ENCODE data around the gene HOXA3.

The HOXA3 gene

DNA sequence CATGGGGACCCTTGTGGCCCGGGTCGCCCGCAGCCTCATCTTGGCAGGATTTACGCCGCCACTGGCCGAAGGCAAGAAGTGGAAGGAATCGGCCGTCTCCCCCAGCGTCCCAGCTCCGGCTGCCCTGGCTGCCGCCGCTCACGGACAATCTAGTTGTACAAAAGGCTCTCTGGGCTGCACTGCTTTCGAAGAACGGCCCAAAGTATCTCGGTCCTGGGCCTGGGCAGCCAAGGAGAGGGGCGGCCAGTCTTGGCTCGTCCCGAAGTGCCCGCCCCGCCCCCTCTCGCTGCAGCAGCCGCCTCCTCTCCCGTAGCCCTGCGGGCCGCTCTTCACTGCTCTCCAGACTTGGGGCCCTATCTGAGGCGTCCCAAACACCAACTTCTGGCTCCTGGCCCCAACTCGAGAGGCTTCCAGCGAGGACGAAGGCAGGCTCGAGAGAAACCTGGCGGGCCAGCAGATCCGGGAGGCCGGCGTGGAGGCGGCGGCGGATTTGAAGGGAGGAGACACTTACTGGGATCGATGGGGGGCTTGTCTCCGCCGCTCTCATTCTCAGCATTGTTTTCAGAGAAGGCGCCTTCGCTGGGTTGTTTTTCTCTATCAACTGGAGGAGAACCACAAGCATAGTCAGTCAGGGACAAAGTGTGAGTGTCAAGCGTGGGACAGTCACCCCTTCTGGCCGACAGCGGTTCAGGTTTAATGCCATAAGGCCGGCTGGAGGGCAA lies 12.1 kb upstream of the HOXA3 start:
- peak overlapping the region; percentile 99 for H3K27ac ChIP-seq
- TF ChIP-seq, protein P1, sequence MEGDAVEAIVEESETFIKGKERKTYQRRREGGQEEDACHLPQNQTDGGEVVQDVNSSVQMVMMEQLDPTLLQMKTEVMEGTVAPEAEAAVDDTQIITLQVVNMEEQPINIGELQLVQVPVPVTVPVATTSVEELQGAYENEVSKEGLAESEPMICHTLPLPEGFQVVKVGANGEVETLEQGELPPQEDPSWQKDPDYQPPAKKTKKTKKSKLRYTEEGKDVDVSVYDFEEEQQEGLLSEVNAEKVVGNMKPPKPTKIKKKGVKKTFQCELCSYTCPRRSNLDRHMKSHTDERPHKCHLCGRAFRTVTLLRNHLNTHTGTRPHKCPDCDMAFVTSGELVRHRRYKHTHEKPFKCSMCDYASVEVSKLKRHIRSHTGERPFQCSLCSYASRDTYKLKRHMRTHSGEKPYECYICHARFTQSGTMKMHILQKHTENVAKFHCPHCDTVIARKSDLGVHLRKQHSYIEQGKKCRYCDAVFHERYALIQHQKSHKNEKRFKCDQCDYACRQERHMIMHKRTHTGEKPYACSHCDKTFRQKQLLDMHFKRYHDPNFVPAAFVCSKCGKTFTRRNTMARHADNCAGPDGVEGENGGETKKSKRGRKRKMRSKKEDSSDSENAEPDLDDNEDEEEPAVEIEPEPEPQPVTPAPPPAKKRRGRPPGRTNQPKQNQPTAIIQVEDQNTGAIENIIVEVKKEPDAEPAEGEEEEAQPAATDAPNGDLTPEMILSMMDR (conservative IDR thresholded peaks at IDR 0.05): peak; percentile 42

DNA sequence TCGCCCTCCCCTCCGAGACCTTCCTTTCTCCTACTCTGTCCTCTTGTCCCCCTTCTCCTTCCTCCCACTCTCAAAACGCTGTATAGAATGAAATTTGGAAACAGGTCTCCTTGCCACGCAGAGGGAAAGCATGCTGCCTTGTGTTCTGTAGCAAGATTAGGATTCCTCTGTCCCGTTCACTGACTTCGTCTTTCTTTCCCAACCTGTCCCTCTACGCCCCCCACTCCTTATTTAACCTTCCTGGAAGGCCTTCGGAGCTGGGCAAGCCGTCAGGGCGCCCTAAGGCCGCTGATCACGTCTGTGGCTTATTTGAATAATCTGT lies 11.6 kb upstream of the HOXA3 start:
- TF ChIP-seq, protein P1 (conservative IDR thresholded peaks at IDR 0.05): no peak
- peak overlapping the region; percentile 99 for H3K27ac ChIP-seq

DNA sequence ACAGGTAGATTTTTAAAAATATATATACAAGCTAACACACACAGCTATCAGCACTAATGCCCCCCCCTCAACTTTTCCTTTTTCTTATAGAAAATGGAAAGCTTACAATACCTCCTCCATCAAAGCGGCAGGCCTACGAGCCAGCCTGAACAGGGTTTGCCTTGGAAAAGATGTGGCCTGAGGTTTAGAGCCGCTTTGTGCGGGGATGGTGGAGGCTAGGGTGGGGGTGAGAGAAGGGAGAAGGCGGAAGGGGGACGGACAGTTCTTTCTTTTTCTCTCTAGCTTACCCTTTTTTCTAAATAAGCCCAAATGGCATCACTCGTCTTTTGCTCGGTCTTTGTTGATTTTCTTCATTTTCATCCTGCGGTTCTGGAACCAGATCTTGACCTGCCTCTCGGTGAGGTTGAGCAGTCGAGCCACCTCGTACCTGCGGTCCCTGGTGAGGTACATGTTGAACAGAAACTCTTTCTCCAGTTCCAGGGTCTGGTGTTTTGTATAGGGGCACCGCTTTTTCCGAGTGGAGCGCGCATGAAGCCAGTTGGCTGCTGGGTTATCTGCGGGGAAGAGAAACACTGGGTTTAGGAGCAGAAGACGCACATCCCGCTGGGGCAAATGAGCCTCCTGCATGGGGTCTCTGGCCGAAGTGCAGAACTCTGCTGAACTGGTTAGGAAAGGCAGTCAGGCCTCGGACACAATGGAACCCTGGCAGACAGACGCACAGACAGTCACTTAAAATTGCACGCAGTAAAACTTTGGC lies 11.1 kb upstream of the HOXA3 start:
- TF ChIP-seq, protein P1 (conservative IDR thresholded peaks at IDR 0.05): no peak
- H3K27ac ChIP-seq: peak overlapping the region; percentile 99

DNA sequence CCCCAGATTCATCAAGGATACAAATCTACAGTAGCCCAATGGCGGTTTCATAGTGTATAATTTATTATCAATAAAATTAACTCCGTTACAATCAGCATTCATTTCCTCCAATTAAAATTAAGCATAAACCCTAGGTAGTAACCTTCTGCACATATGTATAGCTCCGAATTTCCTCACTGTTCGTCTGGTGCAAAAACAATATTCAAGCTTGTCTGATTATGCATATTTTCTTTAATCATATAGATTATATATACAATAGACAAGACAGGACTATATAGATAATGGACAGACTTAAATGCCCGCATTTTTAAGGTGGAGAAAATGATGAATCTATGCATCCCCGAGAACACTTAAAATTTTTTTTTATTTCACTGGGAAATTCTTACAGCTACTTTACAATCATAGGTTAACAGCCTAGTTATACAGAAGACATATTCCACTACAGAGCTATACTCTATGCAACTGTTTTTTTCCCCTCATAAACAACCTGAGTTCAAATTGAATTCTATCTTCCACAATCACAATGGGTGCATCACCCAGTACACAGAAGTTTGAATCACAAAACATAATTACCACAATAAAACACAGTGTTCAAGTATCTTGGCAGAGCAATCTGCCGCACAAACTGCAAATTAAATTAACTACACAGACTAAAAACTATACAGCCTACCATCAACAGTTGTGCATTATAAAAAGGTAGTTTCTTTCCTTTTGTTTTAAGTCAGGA lies 10.3 kb upstream of the HOXA3 start:
- TF ChIP-seq, protein P1 (conservative IDR thresholded peaks at IDR 0.05): no peak
- H3K27ac ChIP-seq: peak overlapping the region; percentile 99

DNA sequence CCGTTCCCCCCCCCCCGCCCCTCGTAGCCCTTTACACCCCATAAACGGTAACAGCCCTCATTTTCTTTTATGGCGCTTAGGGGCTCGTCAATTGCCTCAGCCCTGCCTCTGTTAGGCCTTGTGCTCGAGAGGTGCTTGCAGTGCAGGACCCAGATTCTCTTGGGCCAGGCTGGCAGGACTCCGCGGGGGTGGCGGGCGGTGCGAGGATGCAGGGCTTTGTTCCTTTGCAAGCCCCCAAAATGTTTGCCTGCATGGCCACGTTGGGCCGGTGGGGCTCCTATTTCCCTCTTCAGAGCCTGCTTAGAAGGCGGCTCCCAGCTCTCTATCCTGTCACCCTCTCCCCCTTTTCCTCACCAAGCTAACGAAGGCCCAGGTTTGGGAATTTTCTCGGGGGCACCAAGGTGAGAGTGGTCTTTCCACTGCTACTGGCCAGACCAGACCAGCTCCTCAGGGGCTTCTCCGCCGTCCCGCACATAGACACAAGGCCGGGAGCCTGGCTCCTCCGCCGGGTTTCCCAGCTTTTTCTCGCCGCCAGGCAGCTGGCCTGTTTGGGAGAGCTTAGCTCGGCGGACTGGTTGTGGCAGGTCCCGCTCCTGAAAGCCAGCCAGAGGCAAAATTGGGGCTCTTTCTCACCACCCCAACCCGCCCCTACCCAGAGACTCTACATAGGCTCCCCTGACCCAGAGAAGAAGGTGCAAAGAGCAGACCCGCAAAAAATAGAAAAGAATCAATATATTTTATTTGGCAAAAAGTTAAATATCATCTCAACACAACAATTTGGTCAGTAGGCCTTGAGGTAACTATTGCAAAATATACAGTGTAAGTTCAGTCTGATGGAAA lies 9.6 kb upstream of the HOXA3 start:
- TF ChIP-seq, protein P1 (conservative IDR thresholded peaks at IDR 0.05): no peak
- peak overlapping the region; percentile 99 for H3K27ac ChIP-seq

DNA sequence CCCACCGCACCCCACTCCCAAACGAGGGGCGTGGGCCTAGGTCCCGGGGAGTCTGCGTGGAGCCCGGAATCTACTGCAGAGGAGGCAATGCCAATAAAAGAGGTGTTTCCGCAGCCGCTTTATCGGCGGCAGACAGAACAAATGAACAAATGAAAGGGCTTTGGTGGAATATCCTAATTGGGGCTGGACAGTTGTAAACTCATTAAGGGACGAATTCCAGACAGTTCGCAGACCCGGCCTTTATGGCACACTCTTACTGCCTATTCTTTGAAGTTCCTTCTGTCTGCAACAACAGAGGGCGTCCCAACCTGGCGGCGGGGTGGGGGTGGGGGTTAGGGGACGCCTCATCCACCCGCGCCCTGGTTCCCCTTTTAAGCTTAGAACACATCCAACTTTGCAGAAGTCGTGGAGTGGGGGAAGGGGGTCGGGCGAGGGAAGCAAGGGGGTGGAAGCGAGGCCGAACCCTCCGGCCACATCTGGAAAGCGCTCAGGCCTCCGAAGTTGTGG lies 8.9 kb upstream of the HOXA3 start:
- peak overlapping the region; percentile 99 for H3K27ac ChIP-seq

More for the DNA sequence above, 8.9 kb upstream of the HOXA3 start:
- TF ChIP-seq, protein P1 (conservative IDR thresholded peaks at IDR 0.05): no peak; the same call in none of the 2 replicates
